Stromal cell of bone marrow (primary cell): Measurements from ENCODE around the gene CCNO.

ENCODE experiments used
- DNase-seq: peaks from one replicate; pipeline ENCODE4 v3.0.0-alpha.2; 2012; ENCODE audit warnings: low read depth

The CCNO gene

GRCh38 chr5:55232985-55233928 is at the start of gene CCNO:
TSS of gene CCNO (minus strand) at chr5:55233608. CDS start at chr5:55233523, 85 bp downstream.
- peak; percentile 72 for DNase-seq

GRCh38 chr5:55278778-55279177 is 45.4 kb upstream of the CCNO start:
- DNase-seq: peak; percentile 66

- DNase-seq: no peak
These were observed 43.4 kb upstream of the CCNO start for GRCh38 chr5:55276771-55277170.

- DNase-seq: no peak
These were observed 24.9 kb upstream of the CCNO start for GRCh38 chr5:55258339-55258738.

- DNase-seq: no peak
These were observed 21.4 kb upstream of the CCNO start for GRCh38 chr5:55254802-55255201.

GRCh38 chr5:55250064-55250463 is 16.7 kb upstream of the CCNO start:
- DNase-seq: no peak

- DNase-seq: no peak
These were observed 8.3 kb upstream of the CCNO start for GRCh38 chr5:55241746-55242145.

GRCh38 chr5:55236800-55237199 is 3.4 kb upstream of the CCNO start:
- no peak for DNase-seq

GRCh38 chr5:55234121-55234700 is 803 bp upstream of the CCNO start:
- DNase-seq: no peak

GRCh38 chr5:55232271-55232984 is 980 bp downstream of the CCNO start:
- DNase-seq: no peak

GRCh38 chr5:55231919-55232270 is 1.5 kb downstream of the CCNO start:
- no peak for DNase-seq

- no peak for DNase-seq
These were observed 2.1 kb downstream of the CCNO start for GRCh38 chr5:55231029-55231918.

- DNase-seq: no peak
These were observed 3.2 kb downstream of the CCNO start for GRCh38 chr5:55230086-55230629.

GRCh38 chr5:55227664-55228430 is 5.6 kb downstream of the CCNO start:
- no peak for DNase-seq

- no peak for DNase-seq
These were observed 6.3 kb downstream of the CCNO start, which contains the start of gene MCIDAS for GRCh38 chr5:55226934-55227663. TSS of gene MCIDAS (minus strand) at chr5:55227315. CDS start at chr5:55227138, 177 bp downstream.

- no peak for DNase-seq
These were observed 7.1 kb downstream of the CCNO start for GRCh38 chr5:55226027-55226933.

GRCh38 chr5:55225346-55225745 is 8.1 kb downstream of the CCNO start:
- no peak for DNase-seq

GRCh38 chr5:55223812-55224240 is 9.6 kb downstream of the CCNO start:
- no peak for DNase-seq
